ENCODE measurements around the gene UBTD1.

The UBTD1 gene

DNA sequence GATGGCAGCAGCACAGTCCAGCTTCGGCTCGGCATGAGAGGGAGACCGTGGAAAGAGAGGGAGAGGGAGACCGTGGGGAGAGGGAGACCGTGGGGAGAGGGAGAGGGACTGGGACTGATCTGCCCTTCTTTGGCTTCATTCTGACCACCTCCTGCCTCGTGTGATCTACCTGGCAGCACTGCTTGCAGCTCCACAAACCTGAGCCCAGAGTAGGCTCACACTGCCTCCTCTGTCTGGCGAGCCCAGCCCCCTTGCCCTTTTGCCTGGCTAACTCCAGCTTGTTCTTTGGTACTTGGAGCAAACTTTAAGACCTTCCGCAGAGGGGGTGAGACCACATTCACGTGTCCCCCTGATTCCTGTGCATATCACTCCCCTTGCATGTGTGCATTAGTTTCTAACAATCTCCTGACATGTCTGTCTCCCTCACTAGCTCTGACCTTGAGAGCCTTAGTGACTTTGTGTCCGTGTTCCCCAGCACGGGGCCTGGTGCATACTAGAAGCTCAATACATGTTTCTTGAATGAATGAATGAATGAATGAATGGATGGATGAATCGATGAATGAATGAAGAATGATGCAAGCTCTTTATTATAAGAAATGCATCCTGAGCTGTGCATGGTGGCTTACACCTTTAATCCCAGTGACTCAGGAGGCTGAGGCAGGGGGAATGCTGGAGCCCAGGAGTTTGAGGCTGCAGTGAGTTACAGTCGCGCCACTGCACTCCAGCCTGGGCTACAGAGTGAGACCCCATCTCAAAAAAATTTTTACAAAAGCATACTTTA is 31.2 kb downstream of the UBTD1 start:
- no peak overlapping the region for H3K4me3 ChIP-seq (ENCODE audit: low read depth, low read length)
- TF ChIP-seq, protein P1, sequence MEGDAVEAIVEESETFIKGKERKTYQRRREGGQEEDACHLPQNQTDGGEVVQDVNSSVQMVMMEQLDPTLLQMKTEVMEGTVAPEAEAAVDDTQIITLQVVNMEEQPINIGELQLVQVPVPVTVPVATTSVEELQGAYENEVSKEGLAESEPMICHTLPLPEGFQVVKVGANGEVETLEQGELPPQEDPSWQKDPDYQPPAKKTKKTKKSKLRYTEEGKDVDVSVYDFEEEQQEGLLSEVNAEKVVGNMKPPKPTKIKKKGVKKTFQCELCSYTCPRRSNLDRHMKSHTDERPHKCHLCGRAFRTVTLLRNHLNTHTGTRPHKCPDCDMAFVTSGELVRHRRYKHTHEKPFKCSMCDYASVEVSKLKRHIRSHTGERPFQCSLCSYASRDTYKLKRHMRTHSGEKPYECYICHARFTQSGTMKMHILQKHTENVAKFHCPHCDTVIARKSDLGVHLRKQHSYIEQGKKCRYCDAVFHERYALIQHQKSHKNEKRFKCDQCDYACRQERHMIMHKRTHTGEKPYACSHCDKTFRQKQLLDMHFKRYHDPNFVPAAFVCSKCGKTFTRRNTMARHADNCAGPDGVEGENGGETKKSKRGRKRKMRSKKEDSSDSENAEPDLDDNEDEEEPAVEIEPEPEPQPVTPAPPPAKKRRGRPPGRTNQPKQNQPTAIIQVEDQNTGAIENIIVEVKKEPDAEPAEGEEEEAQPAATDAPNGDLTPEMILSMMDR (IDR thresholded peaks at IDR 0.05; ENCODE audit: low read depth, low read length, missing control alignments), result no peak
- no peak for DNase-seq (ENCODE audit: low read depth)

DNA sequence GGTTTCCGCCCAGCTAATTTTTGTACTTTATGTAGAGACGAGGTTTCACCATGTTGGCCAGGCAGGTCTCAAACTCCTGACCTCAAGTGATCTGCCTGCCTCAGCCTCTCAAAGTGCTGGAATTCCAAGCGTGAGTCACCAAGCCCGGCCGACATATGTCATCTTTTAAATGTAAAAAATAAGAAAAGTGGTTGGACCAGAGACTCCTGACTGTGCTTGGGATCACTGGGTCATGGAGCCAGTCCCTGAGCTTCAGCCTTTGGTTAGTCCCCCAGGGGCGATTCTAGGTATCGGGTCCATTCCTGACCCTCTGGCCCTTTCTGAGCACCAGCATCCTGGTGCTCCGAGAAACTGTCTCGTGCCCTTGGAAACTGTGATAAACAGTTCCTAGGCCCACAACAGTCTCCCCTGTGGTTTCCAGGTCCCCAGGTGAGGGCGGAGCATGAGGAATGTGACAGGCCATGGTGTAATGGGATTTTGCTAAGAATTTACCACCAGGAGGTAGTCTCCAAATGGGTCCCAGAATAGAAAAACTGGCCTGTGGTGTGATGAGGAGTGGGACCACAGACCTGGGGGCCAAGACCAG is 32.8 kb downstream of the UBTD1 start:
- H3K4me3 ChIP-seq (ENCODE audit: low read depth, low read length), result no peak overlapping the region
- no peak for DNase-seq (ENCODE audit: low read depth)
- TF ChIP-seq, protein P1 (IDR thresholded peaks at IDR 0.05; ENCODE audit: low read depth, low read length, missing control alignments), result no peak

DNA sequence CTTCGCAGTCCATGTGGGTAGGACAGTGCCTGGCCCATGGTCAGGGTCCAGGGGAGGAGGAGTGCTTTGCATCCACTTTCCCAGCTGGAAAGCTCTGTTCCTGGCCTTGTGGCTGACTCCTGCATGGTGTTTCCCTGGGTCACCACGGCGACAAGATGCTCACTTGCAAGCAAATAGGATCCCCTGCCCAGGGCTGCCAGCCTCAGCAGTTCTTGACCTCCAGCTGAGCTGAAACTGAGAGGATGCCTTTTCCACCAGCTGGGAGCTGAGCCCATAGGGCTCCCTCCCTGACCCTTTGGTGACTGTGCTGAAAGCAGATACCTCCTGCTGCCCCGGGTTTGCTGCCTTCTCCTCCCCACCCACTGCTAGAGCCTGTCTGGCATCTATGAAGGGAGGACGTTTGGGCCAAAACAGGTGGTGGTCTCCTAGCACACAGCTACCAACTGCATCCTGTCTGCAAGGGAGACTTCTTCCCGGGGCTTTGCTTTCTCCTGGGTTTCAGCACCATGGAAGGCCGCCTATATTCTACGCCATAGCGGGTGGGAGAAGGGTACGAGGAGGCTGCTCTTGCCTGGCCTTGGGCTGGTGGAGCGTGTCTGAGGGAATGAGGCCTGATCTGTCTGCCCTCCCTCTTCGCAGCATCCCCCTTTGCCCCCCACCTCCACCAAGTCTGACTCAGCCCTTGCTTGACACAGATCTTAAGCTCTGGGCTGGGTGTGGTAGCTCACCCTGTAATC is 34.4 kb downstream of the UBTD1 start:
- no peak overlapping the region for H3K4me3 ChIP-seq (ENCODE audit: low read depth, low read length)
- no peak for DNase-seq (ENCODE audit: low read depth)
- TF ChIP-seq, protein P1 (IDR thresholded peaks at IDR 0.05; ENCODE audit: low read depth, low read length, missing control alignments), result no peak

DNA sequence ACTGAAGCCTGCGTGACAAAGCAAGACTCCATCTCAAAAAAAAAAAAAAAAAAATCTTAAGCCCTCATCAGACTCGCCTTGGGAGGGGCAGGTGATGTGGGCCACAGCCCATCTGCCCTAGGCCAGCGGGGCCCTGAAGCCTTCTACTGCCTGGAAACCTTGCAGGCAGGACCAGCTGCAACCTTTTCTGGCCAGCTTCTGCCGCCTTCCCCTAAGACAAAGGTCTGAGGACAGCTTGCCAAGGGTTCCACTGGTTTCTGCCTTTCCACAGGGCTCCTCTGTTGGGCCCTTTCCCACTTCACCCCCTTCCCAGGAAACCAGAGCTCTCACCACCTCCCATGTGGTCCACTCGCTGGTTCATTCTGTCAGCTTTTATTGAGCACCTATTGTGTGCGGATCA is 35.2 kb downstream of the UBTD1 start:
- TF ChIP-seq, protein P1 (IDR thresholded peaks at IDR 0.05; ENCODE audit: low read depth, low read length, missing control alignments), result no peak
- no peak overlapping the region for H3K4me3 ChIP-seq (ENCODE audit: low read depth, low read length)

DNA sequence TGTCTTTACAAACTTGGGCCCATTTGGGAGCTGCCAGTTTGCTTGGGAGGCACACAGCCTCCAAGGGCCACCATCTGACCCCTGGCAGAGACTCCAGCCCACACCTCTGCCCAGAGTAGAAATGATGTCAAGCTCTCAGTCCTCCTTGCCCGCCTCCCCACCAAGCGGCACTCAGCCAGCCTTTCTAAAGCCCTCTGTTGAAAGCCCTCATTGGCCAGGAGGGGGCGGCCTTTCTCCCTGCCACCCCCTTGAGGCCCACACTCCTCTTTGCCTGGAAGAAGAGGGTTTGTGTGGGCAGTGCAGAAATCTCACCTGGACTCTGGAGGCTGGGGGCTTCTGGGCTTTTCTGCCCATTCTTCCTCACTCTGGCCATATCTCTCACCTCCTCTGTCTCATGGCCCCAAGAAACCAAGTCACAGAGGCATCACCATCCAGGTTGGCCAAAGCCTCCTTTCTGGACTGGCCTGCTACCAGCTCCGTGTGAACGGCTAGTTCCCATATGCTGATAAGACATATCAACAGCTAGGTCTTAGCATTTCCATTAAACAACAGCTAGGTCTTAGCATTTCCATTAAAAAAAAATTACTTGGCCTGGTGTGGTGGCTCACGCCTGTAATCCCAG is 36.1 kb downstream of the UBTD1 start:
- no peak for DNase-seq (ENCODE audit: low read depth)
- no peak overlapping the region for H3K4me3 ChIP-seq (ENCODE audit: low read depth, low read length)
- TF ChIP-seq, protein P1 (IDR thresholded peaks at IDR 0.05; ENCODE audit: low read depth, low read length, missing control alignments), result peak; percentile 79

More for the DNA sequence above, 35.2 kb downstream of the UBTD1 start:
- DNase-seq (ENCODE audit: low read depth), result no peak

DNA sequence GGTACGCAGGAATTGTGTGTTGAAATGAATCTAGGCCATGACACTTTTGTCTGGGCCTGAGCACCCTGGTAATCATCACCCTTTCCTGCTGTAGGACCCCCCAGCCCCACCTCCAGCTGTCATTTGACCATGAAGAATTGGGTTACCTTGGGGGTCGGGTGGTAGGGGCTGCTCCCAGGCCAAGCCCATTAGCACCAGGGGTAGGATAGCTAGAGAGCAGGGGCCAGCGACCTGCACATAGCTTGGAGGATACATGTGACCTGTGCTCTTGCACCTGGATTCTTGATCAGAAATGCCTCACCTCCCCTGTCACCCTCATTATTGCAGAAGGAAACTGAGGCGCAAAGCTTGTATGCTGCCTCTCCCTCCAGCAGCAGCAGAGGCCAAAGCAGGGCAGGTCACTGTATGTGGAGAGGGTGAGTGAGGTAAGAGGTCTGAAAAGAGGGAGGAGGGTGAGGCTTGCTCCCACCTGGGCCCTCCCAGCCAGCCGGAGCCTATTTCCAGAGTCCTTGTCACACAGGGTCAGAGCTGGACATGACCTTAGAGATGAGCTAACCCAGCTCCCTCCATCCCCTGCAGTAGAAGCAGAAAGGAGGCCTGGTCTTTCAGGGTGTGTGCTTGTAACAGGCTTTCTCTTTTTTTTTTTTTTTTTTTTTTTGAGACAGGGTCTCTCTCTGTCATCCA is 38.6 kb downstream of the UBTD1 start:
- no peak overlapping the region for H3K4me3 ChIP-seq (ENCODE audit: low read depth, low read length)
- TF ChIP-seq, protein P1 (IDR thresholded peaks at IDR 0.05; ENCODE audit: low read depth, low read length, missing control alignments), result no peak
- no peak for DNase-seq (ENCODE audit: low read depth)

Measured in GM12864 (cell line).